ENCODE results near the gene WDR44.
"Not testable (repeated sequence)": the region's sequence is repeated elsewhere in the genome, so short reads cannot be mapped to it uniquely, and the experiment has no call there.

The WDR44 gene

GRCh38 chrX:118486693-118487092 lies 140.8 kb downstream of the WDR44 start:
- not testable (repeated sequence) for DNase-seq

GRCh38 chrX:118493016-118493415 lies 147.1 kb downstream of the WDR44 start:
- DNase-seq, result no peak

GRCh38 chrX:118493653-118494297 lies 147.9 kb downstream of the WDR44 start:
- no peak for DNase-seq

GRCh38 chrX:118495061-118495921 lies 149.4 kb downstream of the WDR44 start, which contains the start of gene DOCK11:
Gene DOCK11 (plus strand): TSS chrX:118495815. CDS start chrX:118495972, 157 bp downstream.
- DNase-seq, result peak; percentile 33

- DNase-seq, result no peak
Measured at GRCh38 chrX:118495958-118496762, 150.3 kb downstream of the WDR44 start.

GRCh38 chrX:118496763-118497079 lies 150.8 kb downstream of the WDR44 start:
- no peak for DNase-seq

GRCh38 chrX:118497180-118497818 lies 151.4 kb downstream of the WDR44 start:
- DNase-seq, result no peak

- DNase-seq, result no peak
Measured at GRCh38 chrX:118498351-118498750, 152.4 kb downstream of the WDR44 start.

GRCh38 chrX:118498755-118499154 lies 152.8 kb downstream of the WDR44 start:
- DNase-seq, result no peak

- no peak for DNase-seq
Measured at GRCh38 chrX:118499295-118499694, 153.4 kb downstream of the WDR44 start.
